Measurements from ENCODE around the gene CACNG4. TPM values are rescaled to one million over a fixed set of nuclear protein-coding genes. Genes with fewer than 3 reads are reported as not detected.

Gene CACNG4
- total RNA-seq = not detected
- long read RNA-seq = 0 reads

GRCh38 chr17:66963909-66964771, at the start of gene CACNG4:
Gene CACNG4 (plus strand): TSS chr17:66964707. CDS start chr17:66964912, 205 bp downstream.
- DNase-seq (ENCODE audit: low spot score) = no peak

- peak; percentile 72 for DNase-seq (ENCODE audit: low spot score)
These were observed 49.3 kb upstream of the CACNG4 start for GRCh38 chr17:66915204-66915611.

- DNase-seq (ENCODE audit: low spot score) = no peak
These were observed 48.7 kb upstream of the CACNG4 start for GRCh38 chr17:66915792-66916191.

DNA sequence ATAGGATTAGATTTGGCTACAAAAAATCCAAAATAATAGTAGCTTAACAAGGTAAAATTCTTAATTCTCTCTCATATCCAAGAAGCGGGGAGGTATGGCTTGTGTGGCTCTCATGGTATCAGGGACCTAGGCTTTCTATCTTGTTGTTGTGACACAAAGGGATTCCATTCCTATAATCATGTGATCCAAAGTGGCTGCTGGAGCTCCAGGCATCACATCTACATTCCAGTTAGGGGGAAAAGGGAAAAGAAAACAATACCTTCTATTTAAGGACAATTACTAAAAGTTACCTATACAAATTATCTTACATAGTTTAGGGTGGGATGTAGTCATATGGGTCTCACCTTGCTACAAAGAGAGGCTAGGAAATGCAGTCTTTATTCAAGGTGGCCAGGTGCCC, 47.6 kb upstream of the CACNG4 start:
- no peak for DNase-seq (ENCODE audit: low spot score)

DNA sequence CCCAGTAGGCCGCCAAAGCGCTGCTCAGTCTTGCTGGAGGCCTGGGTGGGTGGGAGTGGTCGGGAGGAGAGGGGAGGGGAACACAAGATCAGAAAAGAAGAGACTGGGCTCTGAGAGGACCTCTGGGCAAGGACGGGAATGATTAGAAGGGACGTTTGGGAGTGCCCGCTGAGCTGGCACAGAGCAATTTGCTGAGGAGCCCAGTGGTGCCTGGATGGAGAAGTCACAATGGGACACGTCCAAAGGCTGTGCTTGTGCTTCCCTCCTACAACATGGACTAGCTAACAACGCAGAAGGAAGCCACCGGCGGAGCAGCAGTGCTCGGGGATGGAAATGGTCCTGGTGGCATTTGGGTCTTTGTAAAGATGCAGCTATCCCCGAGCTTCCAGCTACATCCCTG, 45.6 kb upstream of the CACNG4 start:
- peak; percentile 51 for DNase-seq (ENCODE audit: low spot score)

DNA sequence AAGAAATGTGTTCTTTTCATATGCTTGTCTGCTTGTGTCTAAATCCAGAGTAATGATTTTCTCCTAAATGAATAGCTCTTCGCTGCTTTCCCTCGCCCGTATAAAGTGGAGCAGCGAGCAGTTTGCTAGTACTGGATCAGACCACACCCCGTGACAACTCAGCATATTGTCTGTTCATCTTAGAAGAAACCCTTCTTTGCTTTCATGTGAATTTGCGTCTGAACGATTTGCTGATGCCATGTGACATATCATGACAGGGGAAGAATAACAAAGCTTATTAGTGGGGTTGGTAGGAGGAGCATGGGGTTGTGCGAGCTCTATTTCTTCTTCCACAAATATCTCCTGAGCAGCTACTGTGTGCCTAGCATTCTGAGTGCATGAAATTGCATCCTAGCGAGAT, 44.1 kb upstream of the CACNG4 start:
- DNase-seq (ENCODE audit: low spot score) = no peak

GRCh38 chr17:66920950-66921349, 43.6 kb upstream of the CACNG4 start:
- DNase-seq (ENCODE audit: low spot score) = no peak

- DNase-seq (ENCODE audit: low spot score) = no peak
These were observed 40.6 kb upstream of the CACNG4 start for GRCh38 chr17:66923886-66924285.

- no peak for DNase-seq (ENCODE audit: low spot score)
These were observed 38.6 kb upstream of the CACNG4 start for GRCh38 chr17:66925811-66926500.

- DNase-seq (ENCODE audit: low spot score) = peak; percentile 18
These were observed 35.6 kb upstream of the CACNG4 start for GRCh38 chr17:66928949-66929348.

GRCh38 chr17:66929591-66929990, 34.9 kb upstream of the CACNG4 start:
- DNase-seq (ENCODE audit: low spot score) = peak; percentile 22

GRCh38 chr17:66930933-66931332, 33.6 kb upstream of the CACNG4 start:
- DNase-seq (ENCODE audit: low spot score) = peak; percentile 47

DNA sequence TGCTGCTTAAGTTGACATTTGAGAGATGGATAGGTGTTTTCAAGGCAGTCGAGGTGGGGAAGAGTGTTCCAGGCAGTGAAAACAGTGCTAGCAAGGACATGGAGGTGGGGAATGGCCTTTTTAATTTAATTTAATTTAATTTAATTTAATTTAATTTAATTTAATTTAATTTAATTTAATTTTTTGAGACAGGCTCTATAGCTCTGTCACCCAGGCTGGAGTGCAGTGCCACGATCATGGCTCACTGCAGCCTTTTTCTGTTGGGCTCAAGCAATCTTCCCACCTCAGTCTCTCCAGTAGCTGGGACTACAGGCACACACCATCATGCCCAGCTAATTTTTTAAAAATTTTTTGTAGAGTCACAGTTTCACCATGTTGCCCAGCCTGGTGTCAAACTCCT, 32.2 kb upstream of the CACNG4 start:
- DNase-seq (ENCODE audit: low spot score) = no peak

DNA sequence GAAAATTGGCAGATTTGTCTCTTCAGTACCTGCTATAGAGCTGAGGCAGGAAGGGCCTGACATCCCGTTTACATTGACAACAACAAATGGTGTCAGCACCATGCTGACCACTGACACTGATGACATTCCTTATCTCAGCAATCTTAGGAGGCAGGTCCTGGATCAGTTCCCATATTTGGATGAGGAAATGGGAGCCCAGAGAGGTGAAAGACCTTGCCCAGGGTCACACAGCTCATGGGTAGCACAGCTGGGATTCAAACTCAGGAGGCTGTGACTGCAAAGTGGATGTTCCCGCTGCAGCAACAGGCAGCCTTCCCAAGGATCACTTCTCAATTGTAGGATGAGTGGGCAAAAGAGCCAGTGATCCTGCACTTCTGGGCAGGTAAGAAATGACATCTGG, 30.5 kb upstream of the CACNG4 start:
- no peak for DNase-seq (ENCODE audit: low spot score)

- no peak for DNase-seq (ENCODE audit: low spot score)
These were observed 28.8 kb upstream of the CACNG4 start for GRCh38 chr17:66935717-66936116.

- no peak for DNase-seq (ENCODE audit: low spot score)
These were observed 25.9 kb upstream of the CACNG4 start for GRCh38 chr17:66938656-66939055.

- DNase-seq (ENCODE audit: low spot score) = no peak
These were observed 24.9 kb upstream of the CACNG4 start for GRCh38 chr17:66939461-66940114.

- DNase-seq (ENCODE audit: low spot score) = no peak
These were observed 23.3 kb upstream of the CACNG4 start for GRCh38 chr17:66941249-66941648.

DNA sequence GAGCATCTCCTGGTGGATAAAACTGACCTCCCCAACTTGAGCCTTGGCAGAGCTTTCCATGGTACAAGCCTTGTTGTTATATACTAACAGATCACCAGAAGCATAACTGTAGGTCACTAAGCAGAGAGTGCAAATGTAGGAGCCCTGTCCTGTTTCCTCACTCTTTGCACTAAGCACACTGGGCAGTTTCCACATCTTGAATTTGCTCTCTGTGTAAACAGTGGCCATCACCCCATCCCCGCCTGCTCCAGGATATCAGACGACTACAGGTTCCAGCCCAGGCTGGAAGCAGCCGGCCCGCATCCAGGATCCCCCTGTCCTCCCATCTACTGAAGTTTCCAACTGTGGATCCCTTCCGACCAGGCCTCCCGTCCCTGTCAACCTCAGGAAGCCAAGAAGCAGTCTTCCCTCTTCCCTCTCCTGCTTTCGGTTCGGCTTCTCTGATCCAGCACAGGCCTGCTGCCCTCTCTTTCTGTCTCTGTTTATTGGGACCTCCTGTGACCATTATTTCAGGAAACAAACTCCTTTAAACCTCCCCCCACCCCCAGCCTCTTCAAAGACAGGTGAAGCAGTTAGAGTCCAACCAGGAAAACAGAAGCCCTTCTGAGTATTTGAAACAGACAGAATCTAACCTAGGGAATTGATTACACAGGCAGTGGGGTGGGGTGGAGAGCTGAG, 22.6 kb upstream of the CACNG4 start:
- DNase-seq (ENCODE audit: low spot score) = no peak

DNA sequence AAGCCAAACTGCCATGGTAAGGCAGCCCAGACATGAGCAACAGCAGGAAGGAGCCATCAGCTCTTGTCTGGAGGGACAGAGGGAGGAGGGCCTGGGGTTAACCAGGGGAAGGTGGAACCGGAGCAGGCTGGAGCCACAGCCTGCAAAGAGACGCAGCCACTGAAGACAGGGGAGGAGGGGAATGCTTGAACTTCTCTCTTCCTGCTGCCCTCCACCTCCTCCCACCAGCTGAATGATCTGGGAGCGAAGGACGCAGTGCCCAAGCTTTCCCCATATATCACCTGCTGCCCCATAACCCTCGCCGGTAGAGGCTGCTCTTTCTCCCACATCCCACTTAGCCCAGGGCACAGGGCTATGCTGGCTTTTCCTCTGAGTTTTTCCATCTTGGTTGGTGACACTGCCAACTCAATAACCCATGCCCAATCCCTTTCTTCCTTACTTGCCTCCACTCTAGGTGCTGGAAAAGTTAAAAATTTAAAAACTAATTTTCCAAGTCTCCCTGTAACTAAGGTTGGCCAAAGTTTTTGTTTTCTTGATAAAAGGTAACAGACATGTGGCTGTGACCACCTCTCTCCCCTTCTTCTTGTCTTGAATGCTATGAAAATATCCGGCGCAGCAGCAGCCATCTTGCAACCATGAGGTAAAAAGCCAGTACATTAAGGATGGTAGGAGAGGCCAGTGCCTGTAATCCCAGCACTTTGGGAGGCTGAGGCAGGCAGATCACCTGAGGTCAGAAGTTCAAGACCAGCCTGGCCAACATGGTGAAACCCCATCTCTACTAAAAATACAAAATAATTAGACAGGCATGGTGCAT, 21.8 kb upstream of the CACNG4 start:
- no peak for DNase-seq (ENCODE audit: low spot score)

DNA sequence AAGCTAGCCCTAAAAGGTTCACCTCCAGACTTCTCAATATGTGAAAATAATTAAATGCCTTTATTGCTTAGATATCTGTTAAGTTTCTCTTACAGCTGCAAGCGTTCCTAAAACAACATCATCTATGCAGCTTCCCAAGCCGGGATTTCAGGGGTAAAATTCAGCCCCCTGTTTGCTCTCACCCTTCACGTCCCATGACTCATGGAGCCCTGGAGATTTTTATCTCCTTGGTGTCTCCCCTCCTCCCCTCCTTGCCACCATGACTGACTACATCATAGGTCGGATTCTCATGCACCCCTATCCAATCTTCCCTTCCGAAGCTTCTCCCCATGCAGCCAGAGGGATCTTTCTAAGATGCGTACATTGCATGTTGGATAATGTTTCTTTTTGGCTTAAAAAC, 21.0 kb upstream of the CACNG4 start:
- no peak for DNase-seq (ENCODE audit: low spot score)
